Measurements from ENCODE around the gene CD7. TPM values are rescaled to one million over a fixed set of nuclear protein-coding genes. Genes with fewer than 3 reads are reported as not detected.
"Not testable (repeated sequence)": the region's sequence is repeated elsewhere in the genome, so short reads cannot be mapped to it uniquely, and the experiment has no call there.

Gene CD7
- 0.22 TPM for total RNA-seq
- 1 to 10 TPM in 2 of 8 donors, under 1 TPM in 6; 0.24 to 1.4 (median 0.69) TPM for polyA plus RNA-seq (ENCODE audit: insufficient read depth in 1 of 8, insufficient read length in 8 of 8, low replicate concordance in 1 of 8)
- long read RNA-seq, donor 1 = 0 reads
- long read RNA-seq, donor 2 = 0 reads
- long read RNA-seq, donor 3 = 0 reads
- long read RNA-seq, donor 4, partial matches to known transcripts = 0 of 1 reads
- long read RNA-seq, donor 4, other reads (novel, unspliced or antisense) = 0 of 1 reads
- long read RNA-seq, donor 5 = 0 reads
- long read RNA-seq, donor 6 = 0 reads
- long read RNA-seq, donor 7, partial matches to known transcripts = 0 of 1 reads
- long read RNA-seq, donor 7, other reads (novel, unspliced or antisense) = 0 of 1 reads
- long read RNA-seq, donor 8 = 0 reads
- long read RNA-seq, donor 9 = 0 reads
- long read RNA-seq, donor 10, partial matches to known transcripts = 0 of 1 reads
- long read RNA-seq, donor 10, other reads (novel, unspliced or antisense) = 0 of 1 reads
- long read RNA-seq, donor 11 = 0 reads

DNA sequence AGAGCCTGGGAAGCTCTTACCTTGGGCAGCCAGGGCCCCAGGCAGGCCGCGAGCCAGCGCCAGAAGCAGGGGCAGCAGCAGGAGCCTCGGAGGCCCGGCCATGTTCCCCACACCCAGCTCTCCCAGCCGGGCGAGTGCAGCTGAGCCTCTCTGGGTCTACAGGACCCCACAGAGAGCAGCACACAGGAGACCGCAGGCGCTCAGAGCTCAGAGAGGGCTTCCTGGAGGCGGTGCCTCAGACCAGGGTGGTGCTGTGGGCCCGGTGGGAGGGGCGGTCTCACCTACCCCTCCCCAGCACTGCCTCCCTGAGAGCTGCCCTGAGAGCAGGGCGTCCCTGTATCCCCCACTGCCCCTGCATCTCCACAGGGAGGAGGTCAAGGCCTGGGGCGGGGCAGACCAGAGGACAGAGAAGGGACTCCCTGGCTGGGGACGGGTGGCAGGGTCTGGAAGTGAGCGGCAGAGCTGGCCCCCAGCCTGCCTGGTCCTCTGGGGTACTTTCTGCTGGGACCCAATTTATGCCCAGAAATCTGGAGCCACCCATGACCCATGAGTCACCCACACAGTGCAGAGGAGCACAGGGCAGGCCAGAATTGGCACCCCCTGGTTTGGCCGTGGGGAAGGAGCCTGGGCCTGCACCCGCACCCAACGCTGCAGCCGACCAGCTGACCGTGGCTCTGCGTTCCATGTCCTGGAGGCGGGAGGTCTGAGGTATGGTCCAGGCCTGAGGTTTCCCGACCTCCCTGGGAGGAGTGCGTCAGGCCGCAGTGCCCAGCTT, at the start of gene CD7:
CD7 (minus strand) TSS at position 215 of the 775 bp plus-strand sequence; CDS start at position 102, 113 bp downstream.
- no peaks in the 10 kb centered on the region for H3K9me3 ChIP-seq (replicated peaks; ENCODE audit: control insufficient read depth, low read depth, low read length)
- DNase-seq = no peak
- H3K27me3 ChIP-seq (ENCODE audit: control insufficient read depth, insufficient read depth, low read length) = peaks cover 58% of the 10 kb centered on the region
- H3K4me3 ChIP-seq (ENCODE audit: low read length) = no peak within 1 kb of the TSS
- H3K4me1 ChIP-seq (ENCODE audit: control insufficient read depth, insufficient read depth, low read length) = peaks cover 9% of the 10 kb centered on the region
- H3K27ac ChIP-seq (ENCODE audit: low read length) = no peak within 1 kb of the TSS
- 72% methylated on average over 18 of the region's 26 CpGs for WGBS (ENCODE audit: insufficient coverage)
- no peaks in the 10 kb centered on the region for H3K36me3 ChIP-seq (ENCODE audit: control insufficient read depth, insufficient read depth, low read length)

DNA sequence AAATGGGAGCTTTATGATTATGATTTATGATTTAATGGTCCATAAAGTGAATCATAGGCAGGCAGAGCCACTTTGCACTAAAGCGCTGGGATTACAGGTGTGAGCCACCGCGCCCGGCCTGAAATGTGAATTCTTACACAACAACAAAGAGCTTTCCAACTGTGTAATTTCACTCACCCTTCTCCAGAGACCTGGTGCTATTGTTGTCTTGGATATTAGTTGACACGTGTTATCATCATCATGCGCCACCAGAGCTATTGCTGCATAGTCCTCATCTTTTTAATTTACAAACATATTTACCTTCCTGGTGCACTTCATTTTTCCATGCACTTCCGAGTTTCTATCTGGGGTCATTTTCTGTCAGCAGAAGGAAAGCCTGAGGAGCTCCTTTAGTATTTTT, 49.3 kb upstream of the CD7 start:
- Histone ChIP-seq H3K36me3 (ENCODE audit: control insufficient read depth, insufficient read depth, low read length) (no peaks in the 10 kb centered on the region), H3K4me1 (ENCODE audit: control insufficient read depth, insufficient read depth, low read length) (peaks cover 14% of the 10 kb centered on the region), H3K4me3 (ENCODE audit: low read length) (no peak overlapping the region), H3K27me3 (ENCODE audit: control insufficient read depth, insufficient read depth, low read length) (peaks cover 36% of the 10 kb centered on the region), H3K27ac (ENCODE audit: low read length) (no peak overlapping the region), H3K9me3 (replicated peaks; ENCODE audit: control insufficient read depth, low read depth, low read length) (no peaks in the 10 kb centered on the region)
- no peak for DNase-seq
- WGBS (ENCODE audit: insufficient coverage) = no CpG with 5 or more reads among the region's 7 CpGs

DNA sequence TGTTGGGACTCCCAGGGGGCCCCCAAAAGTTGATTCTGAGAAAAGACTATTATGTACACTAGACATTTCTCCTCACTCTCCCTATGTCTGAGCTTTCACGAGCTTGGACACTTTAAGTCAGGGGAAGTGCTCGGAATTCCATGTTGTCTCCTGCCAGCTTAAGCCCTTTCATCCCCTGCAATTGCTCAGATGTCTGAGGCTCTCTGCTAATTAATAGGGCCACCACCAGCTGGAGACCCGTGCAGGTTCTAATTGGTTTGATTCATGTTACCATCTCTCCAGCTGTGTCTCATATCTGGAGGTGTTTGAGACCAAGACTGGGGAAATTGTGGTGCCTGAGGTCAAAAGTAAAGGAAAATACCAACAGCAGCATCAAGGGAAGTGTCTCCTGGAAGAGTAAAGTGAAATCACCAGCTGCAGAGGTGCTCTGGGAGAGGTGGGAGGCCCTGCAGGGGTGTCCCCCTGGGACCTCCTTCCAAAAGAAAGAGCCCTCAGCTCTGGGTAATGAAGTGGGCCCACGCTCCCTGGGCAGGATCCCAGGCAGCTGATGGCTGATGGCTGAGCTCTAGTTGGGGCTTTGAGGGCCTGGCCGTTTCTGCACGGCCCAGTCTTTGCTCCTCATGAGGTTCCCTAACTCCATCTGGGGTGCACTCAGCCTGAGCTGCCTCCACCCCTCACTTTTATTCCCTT, 48.3 kb upstream of the CD7 start:
- H3K27ac ChIP-seq (ENCODE audit: low read length) = no peak overlapping the region
- no peaks in the 10 kb centered on the region for H3K9me3 ChIP-seq (replicated peaks; ENCODE audit: control insufficient read depth, low read depth, low read length)
- H3K27me3 ChIP-seq (ENCODE audit: control insufficient read depth, insufficient read depth, low read length) = peaks cover 31% of the 10 kb centered on the region
- H3K4me3 ChIP-seq (ENCODE audit: low read length) = no peak overlapping the region
- WGBS (ENCODE audit: insufficient coverage) = 54% methylated on average over 3 of the region's 6 CpGs
- no peaks in the 10 kb centered on the region for H3K36me3 ChIP-seq (ENCODE audit: control insufficient read depth, insufficient read depth, low read length)
- no peak for DNase-seq
- H3K4me1 ChIP-seq (ENCODE audit: control insufficient read depth, insufficient read depth, low read length) = peaks cover 8% of the 10 kb centered on the region

DNA sequence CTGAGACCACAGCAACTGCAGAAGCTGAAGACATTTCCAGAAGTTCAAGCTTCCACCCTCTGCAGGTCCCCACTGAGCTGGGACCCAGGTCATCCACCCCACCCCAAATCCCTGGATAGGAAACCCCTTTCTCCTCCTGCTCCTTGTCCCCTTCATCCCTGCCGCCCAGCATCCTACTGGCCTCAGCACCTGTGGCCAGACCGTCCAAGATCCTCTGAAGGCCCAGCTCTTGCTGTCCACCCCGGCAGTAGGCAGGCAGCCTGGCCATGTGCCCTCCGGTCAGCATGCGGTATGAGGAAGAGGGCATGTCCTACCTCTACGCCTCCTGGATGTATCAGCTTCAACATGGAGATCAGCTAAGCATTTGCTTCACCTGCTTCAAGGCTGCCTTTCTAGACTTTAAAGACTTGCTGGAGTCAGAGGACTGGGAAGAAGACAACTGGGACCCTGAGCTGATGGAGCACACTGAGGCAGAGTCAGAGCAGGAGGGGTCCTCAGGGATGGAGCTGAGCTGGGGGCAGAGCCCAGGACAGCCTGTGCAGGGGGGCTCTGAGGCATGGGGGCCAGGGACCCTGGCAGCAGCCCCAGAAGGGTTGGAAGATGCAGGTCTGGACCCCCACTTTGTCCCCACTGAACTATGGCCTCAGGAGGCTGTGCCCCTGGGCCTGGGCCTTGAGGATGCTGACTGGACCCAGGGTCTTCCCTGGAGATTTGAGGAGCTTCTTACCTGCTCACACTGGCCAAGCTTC, 44.7 kb upstream of the CD7 start:
- WGBS (ENCODE audit: insufficient coverage) = 100% methylated on average over 1 of the region's 6 CpGs
- H3K36me3 ChIP-seq (ENCODE audit: control insufficient read depth, insufficient read depth, low read length) = no peaks in the 10 kb centered on the region
- peaks cover 18% of the 10 kb centered on the region for H3K27me3 ChIP-seq (ENCODE audit: control insufficient read depth, insufficient read depth, low read length)
- no peaks in the 10 kb centered on the region for H3K9me3 ChIP-seq (replicated peaks; ENCODE audit: control insufficient read depth, low read depth, low read length)
- peaks cover 11% of the 10 kb centered on the region for H3K4me1 ChIP-seq (ENCODE audit: control insufficient read depth, insufficient read depth, low read length)
- no peak for DNase-seq
- no peak overlapping the region for H3K27ac ChIP-seq (ENCODE audit: low read length)
- H3K4me3 ChIP-seq (ENCODE audit: low read length) = no peak overlapping the region

DNA sequence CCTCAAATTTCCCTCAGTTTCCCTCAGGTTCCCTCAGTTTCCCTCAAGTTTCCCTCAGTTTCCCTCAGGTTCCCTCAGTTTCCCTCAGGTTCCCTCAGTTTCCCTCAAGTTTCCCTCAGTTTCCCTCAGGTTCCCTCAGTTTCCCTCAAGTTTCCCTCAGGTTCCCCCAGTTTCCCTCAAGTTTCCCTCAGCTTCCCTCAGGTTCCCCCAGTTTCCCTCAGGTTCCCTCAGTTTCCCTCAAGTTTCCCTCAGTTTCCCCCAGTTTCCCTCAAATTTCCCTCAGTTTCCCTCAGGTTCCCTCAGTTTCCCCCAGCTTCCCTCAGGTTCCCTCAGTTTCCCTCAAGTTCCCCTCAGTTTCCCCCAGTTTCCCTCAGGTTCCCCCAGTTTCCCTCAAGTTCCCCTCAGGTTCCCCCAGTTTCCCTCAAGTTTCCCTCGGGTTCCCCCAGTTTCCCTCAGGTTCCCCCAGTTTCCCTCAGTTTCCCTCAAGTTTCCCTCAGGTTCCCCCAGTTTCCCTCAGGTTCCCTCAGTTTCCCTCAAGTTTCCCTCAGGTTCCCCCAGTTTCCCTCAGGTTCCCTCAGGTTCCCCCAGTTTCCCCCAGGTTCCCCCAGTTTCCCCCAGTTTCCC, 42.2 kb upstream of the CD7 start:
- WGBS (ENCODE audit: insufficient coverage) = 83% methylated on average over 1 of the region's 1 CpG
- not testable (repeated sequence) for H3K36me3 ChIP-seq (ENCODE audit: control insufficient read depth, insufficient read depth, low read length); DNase-seq; H3K9me3 ChIP-seq (replicated peaks; ENCODE audit: control insufficient read depth, low read depth, low read length); H3K27ac ChIP-seq (ENCODE audit: low read length); H3K4me3 ChIP-seq (ENCODE audit: low read length)
- peaks cover 24% of the 10 kb centered on the region for H3K4me1 ChIP-seq (ENCODE audit: control insufficient read depth, insufficient read depth, low read length)
- peaks cover 24% of the 10 kb centered on the region for H3K27me3 ChIP-seq (ENCODE audit: control insufficient read depth, insufficient read depth, low read length)

DNA sequence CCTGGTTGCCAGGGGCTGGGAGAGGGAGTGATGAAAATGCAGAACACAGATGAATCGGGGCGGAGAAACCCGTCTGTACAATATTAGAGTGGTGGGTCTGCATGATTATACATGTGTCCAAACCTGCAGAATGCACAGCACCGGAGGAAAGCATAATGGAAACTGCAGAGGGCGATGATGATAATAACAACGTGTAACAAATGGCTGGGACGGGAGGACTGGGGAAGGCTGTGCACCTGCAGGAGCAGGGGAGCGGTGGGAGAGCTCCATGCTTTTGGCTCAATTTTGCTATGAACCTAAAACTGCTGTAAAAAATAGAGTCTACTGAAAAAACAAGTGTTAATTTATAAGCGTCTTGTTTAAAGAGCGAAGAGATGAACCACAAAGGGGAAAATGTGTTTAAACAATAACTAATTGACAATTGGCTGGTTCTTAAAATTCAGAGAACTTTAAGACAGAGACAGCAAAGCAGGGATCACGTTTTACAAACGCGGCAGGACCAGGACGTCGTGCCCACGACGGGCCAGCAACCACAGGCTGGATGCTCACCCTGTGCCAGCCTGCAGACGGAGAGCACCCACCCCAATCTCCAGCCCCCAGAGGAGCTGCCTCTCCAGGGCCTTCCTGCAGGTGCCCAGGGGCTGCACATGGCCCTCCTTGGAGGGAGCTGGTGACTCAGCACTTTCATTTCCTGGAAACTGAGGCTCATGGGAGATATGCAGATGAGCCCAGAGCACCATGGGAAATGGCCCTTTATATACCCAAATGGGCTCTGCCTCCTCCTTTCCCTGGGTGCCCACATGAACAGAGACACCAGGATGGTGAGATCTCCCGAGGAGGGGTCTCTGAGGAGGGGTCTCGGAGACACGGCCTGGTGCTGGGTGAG, 41.3 kb upstream of the CD7 start, which contains the start of gene TEX19:
TEX19 (plus strand) TSS at position 783 of the 886 bp plus-strand sequence. CDS start 2,904 bp downstream, outside the sequence.
- whole genome bisulfite sequencing (ENCODE audit: insufficient coverage) = 41% methylated on average over 17 of the region's 21 CpGs
- no peak within 1 kb of the TSS for H3K4me3 ChIP-seq (ENCODE audit: low read length)
- DNase-seq = no peak
- no peaks in the 10 kb centered on the region for H3K9me3 ChIP-seq (replicated peaks; ENCODE audit: control insufficient read depth, low read depth, low read length)
- H3K36me3 ChIP-seq (ENCODE audit: control insufficient read depth, insufficient read depth, low read length) = no peaks in the 10 kb centered on the region
- H3K27ac ChIP-seq (ENCODE audit: low read length) = no peak within 1 kb of the TSS
- peaks cover 27% of the 10 kb centered on the region for H3K4me1 ChIP-seq (ENCODE audit: control insufficient read depth, insufficient read depth, low read length)
- peaks cover 22% of the 10 kb centered on the region for H3K27me3 ChIP-seq (ENCODE audit: control insufficient read depth, insufficient read depth, low read length)

DNA sequence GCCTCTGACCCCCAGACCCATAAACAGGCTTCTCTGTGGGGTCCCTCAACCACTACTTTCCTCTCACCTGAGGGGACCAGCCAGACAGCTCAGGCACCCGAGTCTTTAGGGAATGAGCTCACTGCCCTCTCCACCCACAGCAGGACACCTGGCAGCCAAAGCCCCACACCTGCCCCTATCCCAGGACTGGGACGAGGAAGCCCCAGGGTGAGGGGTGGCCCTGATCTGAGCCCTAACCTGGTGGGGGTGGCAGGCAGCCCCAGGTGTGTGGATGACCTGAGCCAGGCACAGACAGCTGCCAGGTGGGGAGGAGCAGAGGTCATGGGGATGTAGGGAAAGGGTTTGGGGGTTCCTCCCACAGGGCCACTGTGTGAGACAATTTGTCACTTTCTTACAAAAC, 40.0 kb upstream of the CD7 start:
- DNase-seq = no peak
- no peaks in the 10 kb centered on the region for H3K9me3 ChIP-seq (replicated peaks; ENCODE audit: control insufficient read depth, low read depth, low read length)
- peaks cover 33% of the 10 kb centered on the region for H3K4me1 ChIP-seq (ENCODE audit: control insufficient read depth, insufficient read depth, low read length)
- peak overlapping the region; percentile 3 for H3K27ac ChIP-seq (ENCODE audit: low read length)
- no peak overlapping the region for H3K4me3 ChIP-seq (ENCODE audit: low read length)
- peaks cover 22% of the 10 kb centered on the region for H3K27me3 ChIP-seq (ENCODE audit: control insufficient read depth, insufficient read depth, low read length)
- no peaks in the 10 kb centered on the region for H3K36me3 ChIP-seq (ENCODE audit: control insufficient read depth, insufficient read depth, low read length)
- 17% methylated on average over 1 of the region's 2 CpGs for WGBS (ENCODE audit: insufficient coverage)

DNA sequence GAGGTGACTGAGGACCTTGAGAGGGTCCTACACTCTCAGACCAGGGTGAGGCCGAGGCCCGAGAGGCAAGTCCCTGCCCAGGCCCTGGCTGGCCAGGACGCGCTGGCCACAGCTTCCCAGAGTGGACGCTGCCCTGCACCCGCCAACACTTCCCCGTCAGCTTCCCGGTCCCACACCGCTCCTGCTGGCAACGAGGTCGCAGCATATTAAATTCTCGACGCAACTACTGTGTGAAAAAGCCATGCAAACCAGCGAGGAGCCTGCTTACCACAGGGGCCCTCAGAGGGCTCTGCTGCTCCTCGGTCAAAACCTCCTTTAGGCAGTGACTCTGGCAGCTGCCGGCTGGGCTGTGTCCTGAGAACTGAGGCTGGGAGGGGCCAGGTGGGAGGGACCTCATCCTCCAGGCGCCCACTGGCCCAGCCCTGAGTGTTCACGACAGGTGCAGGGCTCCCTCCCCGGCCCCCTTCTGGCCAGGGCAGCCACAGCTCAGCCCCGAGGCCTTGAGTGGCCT, 39.5 kb upstream of the CD7 start:
- Histone ChIP-seq H3K9me3 (replicated peaks; ENCODE audit: control insufficient read depth, low read depth, low read length) (no peaks in the 10 kb centered on the region), H3K27me3 (ENCODE audit: control insufficient read depth, insufficient read depth, low read length) (peaks cover 20% of the 10 kb centered on the region), H3K36me3 (ENCODE audit: control insufficient read depth, insufficient read depth, low read length) (no peaks in the 10 kb centered on the region), H3K4me1 (ENCODE audit: control insufficient read depth, insufficient read depth, low read length) (peaks cover 38% of the 10 kb centered on the region), H3K27ac (ENCODE audit: low read length) (peak overlapping the region; percentile 42), H3K4me3 (ENCODE audit: low read length) (no peak overlapping the region)
- 29% methylated on average over 20 of the region's 20 CpGs for WGBS (ENCODE audit: insufficient coverage)
- peak; percentile 48 for DNase-seq
